SH-SY5Y (cell line): ENCODE results near the gene SRPRA.

ENCODE experiments used
- GATA2 ChIP-seq: IDR thresholded peaks from 2 replicates; pipeline ENCODE4 v1.6.1; 2011; ENCODE audit warnings: mild to moderate bottlenecking, low read depth, low read length
- GATA3 ChIP-seq: IDR thresholded peaks from 2 replicates; pipeline ENCODE4 v1.6.1; 2011; ENCODE audit warnings: low read depth, mild to moderate bottlenecking, low read length, moderate library complexity

DNA sequence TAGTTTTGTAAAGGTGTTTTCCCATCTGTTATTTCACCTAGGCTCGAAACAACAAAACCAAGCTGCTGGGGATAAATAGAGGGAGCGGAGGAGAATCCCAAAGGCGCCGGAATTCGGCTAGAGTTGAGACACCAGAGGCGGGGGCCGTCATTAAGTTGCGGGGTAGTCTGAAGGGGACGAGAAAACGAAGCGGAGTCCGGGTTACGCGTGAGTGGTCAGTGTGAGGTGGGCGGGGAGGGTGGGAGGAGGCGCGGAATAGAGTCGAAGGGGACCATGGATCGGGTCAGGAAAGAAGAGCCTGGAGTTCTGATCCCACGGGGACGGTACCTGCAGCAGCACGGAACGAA lies 361 bp downstream of the SRPRA start:
- no peak for TF ChIP-seq GATA2
- no peak for TF ChIP-seq GATA3
